Measurements from ENCODE around the gene INSIG1. TPM values are rescaled to one million over a fixed set of nuclear protein-coding genes. Genes with fewer than 3 reads are reported as not detected.

Gene INSIG1
- total RNA-seq, 4 donors from 2014 or later, result 24.7 to 77.6 (median 64.6) TPM

DNA sequence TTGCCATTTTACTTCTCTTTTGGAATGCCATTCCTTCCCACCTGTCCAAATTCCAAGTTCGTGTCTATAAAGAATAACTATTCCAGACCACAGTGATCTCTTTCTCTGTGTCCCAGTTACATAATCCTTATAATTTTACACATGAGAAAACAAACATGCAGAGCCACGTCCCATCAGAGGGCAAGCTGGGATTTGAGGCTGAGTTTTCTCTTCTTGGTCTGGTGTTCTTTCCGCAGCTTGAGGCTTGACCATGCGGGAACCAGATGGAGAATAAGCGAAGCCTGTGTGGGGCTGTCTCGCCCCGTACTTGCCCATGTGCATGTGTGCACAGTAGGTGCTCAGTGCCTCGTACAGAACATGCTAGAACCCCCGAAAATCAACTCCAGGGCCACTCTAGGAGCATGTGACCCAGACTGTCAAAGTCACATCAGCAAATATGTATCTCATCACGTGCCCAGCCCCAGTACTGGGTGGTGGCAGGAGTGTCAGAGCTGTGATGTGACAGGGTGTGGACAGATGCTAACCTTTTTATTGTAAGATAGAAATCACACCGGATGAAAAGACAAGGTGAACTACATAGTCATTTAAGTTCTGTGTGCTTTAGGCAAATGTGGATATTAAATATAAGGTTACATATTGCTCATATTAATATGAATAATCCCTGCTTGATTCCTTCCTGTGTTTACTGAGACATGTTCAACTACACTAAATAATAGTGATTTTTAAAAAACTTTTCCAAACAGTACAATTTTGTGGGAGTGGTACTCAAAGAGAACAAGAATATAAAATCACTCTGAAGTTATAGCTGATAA is 3.2 kb downstream of the INSIG1 start:
- peak overlapping the region in 2 of 4 donors; percentile 27 to 98 for H3K27ac ChIP-seq
- 54 to 60% methylated on average over 9 to 11 of the region's 11 CpGs for WGBS, 2 donors

DNA sequence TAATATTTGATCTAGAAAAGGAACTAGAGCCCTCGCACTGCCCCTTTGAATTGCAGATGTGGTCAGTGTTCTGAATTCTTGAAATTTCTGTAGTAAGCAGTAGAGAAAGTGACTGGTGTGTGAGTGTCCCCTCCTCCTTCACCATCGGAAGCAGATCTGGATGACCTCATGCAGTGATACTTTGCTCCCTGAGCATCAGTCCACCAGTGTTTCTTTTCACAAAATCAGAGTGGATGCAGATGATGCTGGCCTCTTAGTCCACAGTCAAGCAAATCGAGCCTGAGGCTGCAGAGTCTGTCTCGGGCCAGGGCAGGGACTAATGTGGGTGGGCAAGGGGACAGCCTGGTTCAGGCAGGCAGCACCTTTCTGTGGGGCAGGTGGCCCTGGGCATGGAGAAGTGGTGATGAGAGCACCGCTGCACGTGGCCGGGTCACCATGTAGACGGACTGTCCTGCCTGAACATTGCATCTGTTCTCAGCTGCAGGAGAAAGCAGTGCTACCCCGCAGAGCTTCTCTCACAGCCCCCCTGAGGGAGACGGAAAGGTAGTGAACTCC is 5.4 kb downstream of the INSIG1 start:
- Histone ChIP-seq H3K4me3 (no peak overlapping the region), H3K27ac (no peak overlapping the region), H3K27me3 (no peaks in the 10 kb centered on the region), H3K9me3 (no peaks in the 10 kb centered on the region), H3K4me1 (peaks cover 9 to 47% (median 12%) of the 10 kb centered on the region in 3 donors), H3K36me3 (peaks cover 8 to 67% (median 12%) of the 10 kb centered on the region in 3 donors)
- intact Hi-C loops (cut with DNase I), result no loop called here
- 85 to 86% methylated on average over 6 to 8 of the region's 10 CpGs for WGBS, 2 donors
- no peak for TF ChIP-seq POLR2A (IDR thresholded peaks at IDR 0.05)
- TF ChIP-seq, protein P1, sequence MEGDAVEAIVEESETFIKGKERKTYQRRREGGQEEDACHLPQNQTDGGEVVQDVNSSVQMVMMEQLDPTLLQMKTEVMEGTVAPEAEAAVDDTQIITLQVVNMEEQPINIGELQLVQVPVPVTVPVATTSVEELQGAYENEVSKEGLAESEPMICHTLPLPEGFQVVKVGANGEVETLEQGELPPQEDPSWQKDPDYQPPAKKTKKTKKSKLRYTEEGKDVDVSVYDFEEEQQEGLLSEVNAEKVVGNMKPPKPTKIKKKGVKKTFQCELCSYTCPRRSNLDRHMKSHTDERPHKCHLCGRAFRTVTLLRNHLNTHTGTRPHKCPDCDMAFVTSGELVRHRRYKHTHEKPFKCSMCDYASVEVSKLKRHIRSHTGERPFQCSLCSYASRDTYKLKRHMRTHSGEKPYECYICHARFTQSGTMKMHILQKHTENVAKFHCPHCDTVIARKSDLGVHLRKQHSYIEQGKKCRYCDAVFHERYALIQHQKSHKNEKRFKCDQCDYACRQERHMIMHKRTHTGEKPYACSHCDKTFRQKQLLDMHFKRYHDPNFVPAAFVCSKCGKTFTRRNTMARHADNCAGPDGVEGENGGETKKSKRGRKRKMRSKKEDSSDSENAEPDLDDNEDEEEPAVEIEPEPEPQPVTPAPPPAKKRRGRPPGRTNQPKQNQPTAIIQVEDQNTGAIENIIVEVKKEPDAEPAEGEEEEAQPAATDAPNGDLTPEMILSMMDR (IDR thresholded peaks at IDR 0.05), result no peak
- DNase-seq, result no peak

More for the DNA sequence above, 3.2 kb downstream of the INSIG1 start:
- Histone ChIP-seq H3K27me3 (no peaks in the 10 kb centered on the region), H3K36me3 (peaks cover 3 to 44% (median 8%) of the 10 kb centered on the region in 3 donors), H3K9me3 (no peaks in the 10 kb centered on the region), H3K4me3 (peak overlapping the region in 1 of 4 donors; percentile 0), H3K4me1 (peaks cover 12 to 49% (median 16%) of the 10 kb centered on the region in 3 donors)
- TF ChIP-seq POLR2A (IDR thresholded peaks at IDR 0.05), result no peak
- TF ChIP-seq, protein P1 (IDR thresholded peaks at IDR 0.05), result no peak
- no peak for DNase-seq
- intact Hi-C loops (cut with DNase I), result no loop called here

DNA sequence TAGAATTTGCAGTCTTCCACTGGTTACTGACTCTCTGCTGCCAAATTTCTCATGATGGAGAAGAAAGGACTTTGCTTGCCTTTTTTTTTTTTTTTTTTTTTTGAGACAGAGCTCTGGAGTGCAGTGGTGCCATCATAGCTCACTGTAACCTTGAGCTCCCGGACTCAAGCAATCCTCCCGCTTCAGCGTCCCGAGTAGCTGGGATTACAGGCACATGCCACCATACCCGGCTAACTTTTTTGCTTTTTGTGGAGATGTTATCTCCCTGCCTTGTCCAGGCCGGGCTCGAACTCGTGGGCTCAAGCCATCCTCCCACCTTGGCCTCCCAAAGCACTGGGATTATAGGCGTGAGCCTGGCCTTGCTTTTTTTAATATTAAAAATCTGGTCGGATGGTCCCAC is 6.2 kb downstream of the INSIG1 start:
- H3K4me1 ChIP-seq, result peaks cover 6 to 41% (median 9%) of the 10 kb centered on the region in 3 donors
- intact Hi-C loops (cut with DNase I), result no loop called here

DNA sequence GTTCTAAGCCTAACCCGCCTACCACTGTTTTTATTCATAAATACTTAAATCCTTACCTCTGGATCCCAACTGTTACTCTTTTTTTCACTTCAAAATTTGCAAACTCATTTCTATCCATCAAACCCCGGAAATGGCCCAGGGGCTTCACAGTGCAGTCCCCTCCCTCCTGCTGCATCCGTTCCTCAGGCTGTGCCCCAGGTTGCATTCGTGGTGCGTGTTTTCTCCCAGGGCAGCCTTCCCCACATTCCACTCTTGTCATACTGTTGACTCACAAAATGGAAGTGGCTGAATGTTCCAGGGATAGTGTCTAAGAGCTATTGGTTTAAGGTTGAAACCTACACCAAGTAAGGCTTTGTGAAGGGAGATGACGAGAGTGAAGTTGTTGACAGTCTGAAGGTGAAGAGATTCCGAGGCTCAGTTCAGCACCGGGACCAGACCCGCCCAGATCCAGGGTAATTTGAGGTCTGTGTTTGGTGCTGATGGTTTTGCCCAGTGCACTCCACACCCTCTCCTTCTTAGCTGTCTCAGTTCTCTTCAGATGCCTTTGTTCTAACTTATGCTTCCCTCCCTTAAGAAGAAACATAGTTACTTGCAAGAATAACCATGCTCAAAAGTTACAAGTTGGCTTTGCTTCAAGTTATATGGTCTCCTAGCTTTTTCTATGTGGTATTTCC is 7.7 kb downstream of the INSIG1 start:
- peaks cover 0 to 27% (median 2%) of the 10 kb centered on the region in 3 donors for H3K4me1 ChIP-seq
- no peaks in the 10 kb centered on the region for H3K27me3 ChIP-seq
- H3K4me3 ChIP-seq, result no peak overlapping the region
- H3K36me3 ChIP-seq, result peaks cover 8 to 90% (median 17%) of the 10 kb centered on the region in 3 donors
- DNase-seq, result no peak
- H3K9me3 ChIP-seq, result no peaks in the 10 kb centered on the region
- TF ChIP-seq, protein P1 (IDR thresholded peaks at IDR 0.05), result no peak
- no peak for TF ChIP-seq POLR2A (IDR thresholded peaks at IDR 0.05)
- WGBS, 2 donors, result 84 to 96% methylated on average over 8 to 9 of the region's 9 CpGs
- intact Hi-C loops (cut with DNase I), result no loop called here
- H3K27ac ChIP-seq, result no peak overlapping the region

More for the DNA sequence above, 6.2 kb downstream of the INSIG1 start:
- WGBS, 2 donors, result 91 to 97% methylated on average over 10 of the region's 10 CpGs
- no peak for TF ChIP-seq POLR2A (IDR thresholded peaks at IDR 0.05)
- TF ChIP-seq, protein P1 (IDR thresholded peaks at IDR 0.05), result no peak
- Histone ChIP-seq H3K27me3 (no peaks in the 10 kb centered on the region), H3K27ac (no peak overlapping the region), H3K36me3 (peaks cover 8 to 75% (median 17%) of the 10 kb centered on the region in 3 donors), H3K9me3 (no peaks in the 10 kb centered on the region), H3K4me3 (no peak overlapping the region)
- DNase-seq, result no peak

Data from esophagus squamous epithelium (tissue), 5 donors.